GM21360 (cell line): ENCODE measurements around the gene NTM.
"Not testable (repeated sequence)": the region's sequence is repeated elsewhere in the genome, so short reads cannot be mapped to it uniquely, and the experiment has no call there.

ENCODE experiments used
- ATAC-seq: cut with Tn5 transposase; IDR thresholded peaks from one replicate; pipeline ENCODE4 v1.9.1; 2021; ENCODE audit warnings: mild to moderate bottlenecking, moderate library complexity; ENCODE audit not compliant: unreplicated experiment

Gene NTM

DNA sequence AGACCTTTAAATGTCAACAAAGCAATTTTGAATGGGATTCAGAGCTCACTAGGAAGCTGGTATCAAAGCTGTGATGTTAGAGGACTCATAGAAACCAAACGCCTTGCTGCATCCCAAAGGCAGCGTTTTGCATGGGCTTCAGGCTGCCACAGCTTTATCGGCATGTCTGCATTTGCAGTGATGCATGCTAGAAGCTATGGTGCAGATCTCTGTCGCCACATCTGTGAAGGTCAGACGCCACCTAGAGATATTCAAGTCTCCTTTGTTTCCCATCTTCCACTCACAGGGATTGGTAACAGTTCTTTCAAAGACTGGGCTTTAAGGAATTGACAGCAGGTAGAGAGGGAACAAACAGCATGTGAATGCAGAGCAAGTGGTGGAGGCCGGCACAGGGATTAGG, 47.8 kb downstream of the NTM start:
- ATAC-seq, result no peak

DNA sequence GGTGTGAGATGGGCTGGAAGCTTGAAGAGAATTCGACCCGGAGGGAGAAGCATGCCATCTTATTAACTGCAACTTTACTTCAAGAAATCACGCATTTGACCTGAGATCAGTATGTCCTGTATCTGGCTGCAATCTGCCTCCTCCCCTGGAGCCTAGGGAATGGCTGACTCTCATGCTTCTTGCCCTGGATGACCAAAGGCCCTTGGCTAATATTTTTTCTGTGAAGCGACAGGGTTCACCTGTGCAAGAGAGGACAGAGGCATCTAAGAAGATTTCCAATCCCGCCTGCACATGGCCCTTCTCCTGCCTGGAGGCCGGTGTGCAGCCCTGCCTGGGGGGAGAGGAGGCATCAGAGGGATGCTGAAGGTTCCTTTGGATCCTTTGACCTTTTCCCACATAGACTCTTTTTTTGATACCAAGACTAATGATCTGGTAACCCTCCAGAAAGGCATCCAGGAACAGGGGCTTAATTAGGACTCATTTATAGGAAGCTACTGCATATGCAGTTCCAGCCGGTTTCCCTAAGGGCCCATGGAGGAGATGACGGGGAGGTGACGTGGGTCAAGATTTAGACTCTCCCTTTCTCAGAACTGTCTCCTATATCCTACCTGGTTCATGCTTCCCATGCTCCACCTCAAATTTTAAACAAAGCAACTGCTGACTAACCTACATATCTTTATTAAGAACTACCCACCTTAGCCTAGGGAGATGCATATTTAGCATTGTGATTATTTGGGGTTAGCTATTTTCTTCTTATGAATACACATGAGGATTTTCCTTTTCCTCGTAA, 50.8 kb downstream of the NTM start:
- no peak for ATAC-seq

DNA sequence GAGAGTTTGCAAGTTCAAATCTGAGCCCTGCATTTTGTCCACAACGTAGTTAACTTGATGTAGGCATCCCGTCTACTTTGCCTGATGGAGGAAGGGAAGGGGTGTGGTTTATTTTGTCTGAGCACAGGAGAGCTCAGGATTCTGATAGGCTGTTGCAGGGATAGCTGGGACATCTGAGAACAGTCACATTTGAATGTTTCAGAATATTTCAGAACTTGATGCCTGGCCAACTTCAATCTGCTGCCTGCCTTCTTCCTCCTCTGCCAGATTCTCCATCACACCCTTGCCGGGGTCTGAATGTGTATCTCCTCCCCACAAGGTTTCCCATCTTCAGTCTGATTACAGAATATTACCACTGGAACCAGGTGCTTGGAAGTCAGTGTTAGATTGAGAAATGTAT, 51.6 kb downstream of the NTM start:
- ATAC-seq, result no peak

DNA sequence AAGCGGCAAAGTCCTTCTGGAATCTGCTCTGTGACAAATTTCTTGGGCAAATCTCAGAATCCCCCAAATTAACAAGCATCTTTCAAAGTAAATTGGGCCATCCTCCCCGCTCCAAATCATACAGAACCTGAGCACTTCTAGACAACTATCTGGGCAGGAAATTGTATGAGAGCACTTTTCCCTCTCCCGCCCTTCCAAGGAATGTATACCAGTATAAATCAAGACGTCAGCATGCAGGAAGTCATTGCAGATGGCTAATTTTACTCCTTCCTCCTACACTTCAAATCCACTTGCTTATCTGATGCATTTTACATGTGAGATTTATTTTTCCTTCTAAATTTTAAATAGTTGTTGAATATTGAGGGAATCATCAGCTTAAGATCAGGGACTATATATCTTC, 52.1 kb downstream of the NTM start:
- ATAC-seq, result no peak

DNA sequence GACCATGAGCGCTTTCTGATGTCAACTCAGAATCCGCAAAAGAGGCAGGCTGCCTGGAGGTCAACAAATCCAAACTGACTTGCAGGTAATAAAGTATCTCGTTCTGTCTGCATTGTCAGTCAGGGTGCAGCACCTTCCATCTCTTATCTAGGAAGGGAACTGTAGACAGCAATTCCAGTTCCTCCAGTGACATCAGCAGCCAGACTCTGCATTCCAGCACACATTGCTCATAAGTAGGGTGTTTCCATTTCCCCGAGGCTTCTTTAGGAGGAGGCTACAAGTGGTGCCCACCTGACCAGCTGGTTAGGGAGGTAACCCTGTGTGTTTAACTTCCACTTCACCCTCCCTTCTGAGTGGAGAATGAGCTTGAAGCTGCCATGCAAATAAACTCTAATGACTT, 53.3 kb downstream of the NTM start:
- ATAC-seq, result no peak

DNA sequence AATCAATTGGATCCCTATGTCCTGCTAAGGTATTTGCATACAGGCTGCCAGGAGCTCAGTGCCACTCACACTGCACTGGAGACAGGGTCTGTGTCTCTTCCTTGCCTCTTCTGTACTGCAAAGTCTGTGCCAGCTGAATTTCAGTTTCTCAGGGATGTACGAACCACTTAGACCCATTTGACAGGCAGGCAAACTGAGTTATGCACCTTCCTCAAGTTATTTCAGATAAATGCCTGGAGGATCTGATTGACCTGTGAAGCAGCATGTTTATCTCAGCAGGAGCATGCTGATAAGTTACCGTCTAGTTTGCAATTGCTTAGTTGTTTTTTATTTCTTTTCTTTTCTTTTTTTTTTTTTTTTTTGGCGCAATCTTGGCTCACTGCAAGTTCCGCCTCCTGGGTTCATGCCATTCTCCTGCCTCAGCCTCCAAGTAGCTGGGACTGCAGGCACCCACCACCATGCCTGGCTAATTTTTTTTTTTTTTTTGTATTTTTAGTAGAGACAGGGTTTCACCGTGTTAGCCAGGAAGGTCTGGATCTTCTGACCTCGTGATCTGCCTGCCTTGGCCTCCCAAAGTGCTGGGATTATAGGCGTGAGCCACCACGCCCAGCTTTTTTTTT, 54.0 kb downstream of the NTM start:
- not testable (repeated sequence) for ATAC-seq

DNA sequence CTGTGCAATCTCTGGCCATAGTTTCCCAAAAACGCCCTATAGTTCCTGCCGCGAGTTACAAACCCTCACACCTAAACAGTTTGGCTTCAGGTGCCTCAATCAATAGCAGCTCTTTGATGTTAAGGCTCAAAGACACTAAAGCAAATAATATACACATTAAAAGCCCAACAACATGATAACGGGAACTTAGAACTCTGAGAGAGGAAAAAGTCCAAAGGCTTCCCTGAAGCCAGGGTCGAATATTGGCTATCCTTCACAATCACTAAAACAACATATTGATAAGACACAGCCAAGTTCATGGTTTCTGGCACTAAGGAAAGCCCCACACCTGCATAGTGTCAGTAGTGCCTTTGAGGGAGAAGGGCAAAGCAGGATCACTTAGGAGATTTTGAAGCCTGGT, 54.9 kb downstream of the NTM start:
- no peak for ATAC-seq

DNA sequence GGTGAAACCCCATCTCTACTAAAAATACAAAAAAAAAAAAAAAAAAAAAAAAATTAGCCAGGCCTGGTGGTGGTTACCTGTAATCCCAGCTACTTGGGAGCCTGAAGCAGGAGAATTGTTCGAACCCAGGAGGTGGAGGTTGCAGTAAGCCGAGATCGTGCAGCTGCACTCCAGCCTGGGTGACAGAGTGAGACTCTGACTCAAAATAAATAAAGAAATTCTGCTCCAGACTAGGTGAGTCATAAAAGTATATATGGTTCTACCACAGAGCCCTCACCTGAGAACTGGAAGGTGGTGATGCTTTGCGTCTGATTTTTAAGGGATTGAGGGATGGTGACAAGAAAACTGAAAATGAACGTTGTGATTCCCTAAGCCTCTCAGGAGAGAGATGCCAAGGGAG, 58.4 kb downstream of the NTM start:
- no peak for ATAC-seq

DNA sequence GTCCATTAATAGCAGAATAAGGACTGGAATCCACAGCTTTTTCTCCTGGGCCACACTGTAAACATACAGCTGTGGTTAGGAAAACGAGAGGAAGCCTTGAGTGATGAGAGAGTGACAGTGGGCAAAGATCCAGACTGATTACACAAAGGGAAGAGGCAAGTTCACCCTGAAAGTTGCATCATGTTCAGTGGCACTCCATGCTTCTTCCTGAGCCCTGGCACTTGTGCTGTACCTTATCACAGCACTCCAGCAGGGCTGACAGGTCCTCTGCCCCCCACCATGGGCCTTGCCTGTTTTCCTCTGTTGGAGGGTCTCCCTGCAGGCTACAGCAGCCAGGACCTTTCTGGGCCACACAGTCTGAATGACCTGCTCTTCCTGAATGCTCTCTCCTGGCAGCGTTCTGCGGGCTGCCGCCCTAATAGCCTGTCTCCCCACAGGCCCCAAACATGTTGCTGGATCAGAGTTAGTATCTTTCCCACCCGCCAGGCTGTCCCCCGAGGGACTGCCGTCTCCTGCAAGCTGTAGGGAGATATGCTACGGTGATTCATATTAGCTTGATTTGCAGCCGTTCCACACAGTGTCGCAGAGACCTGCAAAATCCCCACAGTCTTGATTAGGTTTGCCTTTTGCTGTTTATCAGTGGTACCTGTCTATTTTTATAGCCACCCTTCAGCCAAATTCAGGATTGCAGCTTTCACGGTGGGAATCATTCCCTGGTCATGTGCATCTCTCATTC, 60.2 kb downstream of the NTM start:
- ATAC-seq, result no peak

DNA sequence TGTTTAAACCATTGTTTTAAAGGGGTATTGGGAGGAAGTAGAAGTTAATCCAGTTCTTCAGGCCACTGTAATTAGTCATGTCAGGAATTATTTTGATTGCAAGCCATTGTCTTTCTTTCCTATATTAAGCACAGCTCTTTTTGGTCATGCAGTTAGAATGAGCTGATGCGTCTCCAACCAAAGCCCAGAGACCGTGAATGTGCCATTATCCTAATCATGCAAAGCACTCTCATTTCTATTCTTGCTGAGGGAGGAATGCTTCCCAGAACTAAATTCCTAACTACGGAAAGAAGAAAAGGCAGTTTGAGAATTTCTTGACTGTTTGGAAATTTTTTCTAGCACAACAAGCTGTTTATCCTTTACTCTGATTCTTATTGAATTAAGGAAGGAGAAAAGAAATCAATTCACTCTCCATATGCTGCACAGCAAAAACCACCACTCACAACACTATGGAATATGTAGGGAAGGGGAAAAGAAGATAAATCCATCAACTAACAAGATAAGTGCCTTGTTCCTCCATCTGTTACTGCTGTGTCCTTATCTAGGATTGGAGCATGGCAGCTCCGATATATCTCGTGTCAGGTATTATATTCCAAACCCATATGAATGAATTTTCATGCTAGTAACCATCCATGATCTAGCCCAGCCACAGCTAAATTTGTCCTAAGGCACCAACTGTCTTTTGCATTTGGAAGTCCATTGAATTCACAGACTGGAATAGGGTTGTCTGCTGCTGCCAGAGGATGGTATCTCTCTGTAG, 70.8 kb downstream of the NTM start:
- no peak for ATAC-seq

DNA sequence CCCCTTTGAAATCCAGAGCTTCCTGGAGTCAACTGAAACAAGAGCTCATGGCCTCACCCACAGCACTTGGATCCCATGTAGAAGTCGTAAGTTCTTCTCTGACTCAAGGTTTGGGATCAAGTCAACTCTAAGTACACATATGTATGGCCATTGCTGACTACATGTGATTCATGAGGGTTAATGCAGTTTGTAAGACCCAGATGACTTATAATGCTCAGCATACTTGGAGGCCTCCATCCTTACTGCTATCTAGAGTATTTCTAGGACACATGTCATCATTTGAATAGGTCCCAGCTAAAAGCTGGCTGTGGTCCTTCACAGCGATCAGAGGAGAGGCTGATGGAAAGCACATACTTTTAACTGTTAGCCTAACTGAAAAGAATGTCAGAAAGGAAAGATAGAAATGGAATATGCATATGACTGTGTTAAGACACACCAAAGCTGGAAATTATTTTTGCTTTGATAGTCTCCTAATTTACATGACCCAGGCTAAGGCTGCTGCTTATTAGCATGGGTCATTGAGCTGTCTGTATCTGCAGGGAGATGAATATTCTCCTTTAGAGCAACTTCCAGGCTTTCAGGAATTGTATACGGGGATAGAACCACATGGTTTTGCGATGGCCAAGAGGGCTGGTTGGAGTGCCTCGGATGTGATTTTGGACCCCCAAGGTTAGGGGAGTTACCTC, 76.3 kb downstream of the NTM start:
- ATAC-seq, result no peak

DNA sequence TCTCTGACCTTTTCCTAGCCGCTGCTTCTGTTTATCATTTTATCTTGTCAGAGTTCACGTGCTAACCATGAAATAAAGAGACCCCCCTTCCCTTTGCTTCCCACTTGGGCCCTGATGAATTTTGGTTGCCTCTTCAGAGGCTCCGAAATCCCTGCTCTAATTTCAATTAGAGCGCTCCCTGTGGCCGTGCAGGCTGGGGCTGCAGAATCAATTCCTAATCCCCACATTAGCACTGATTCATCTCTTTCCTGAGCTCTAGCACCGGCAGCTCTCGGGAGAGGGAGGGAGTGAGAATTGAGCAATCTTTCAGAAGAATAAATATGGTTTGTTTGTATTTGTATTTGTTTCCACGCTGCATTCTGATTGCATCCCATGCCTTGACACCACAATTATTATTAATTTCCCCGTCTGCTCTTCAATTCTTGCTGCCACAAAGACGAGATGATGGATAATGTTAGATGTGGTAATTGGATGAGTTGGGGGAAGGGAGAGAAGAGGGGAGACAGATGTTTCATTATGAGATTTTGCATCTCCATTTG, 76.9 kb downstream of the NTM start:
- no peak for ATAC-seq

DNA sequence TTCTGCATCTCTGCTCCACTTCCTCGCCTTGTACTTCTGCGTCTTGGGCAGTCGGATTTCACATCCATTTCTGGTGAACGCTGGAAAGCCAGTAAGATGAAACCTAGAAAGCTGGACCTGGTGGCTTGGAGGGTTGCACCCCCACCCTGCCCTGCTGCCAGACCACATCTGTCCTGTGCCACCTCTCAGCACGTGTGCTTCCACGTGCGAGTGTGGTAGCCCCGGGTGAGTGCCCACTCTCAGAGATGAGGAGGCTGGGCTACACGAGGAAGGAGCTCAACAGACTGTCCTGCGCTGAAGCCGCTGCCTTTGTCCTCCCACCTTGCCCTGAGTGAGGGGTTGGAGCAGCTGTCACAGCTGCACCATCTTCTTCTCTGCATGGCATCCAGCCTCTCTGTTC, 77.5 kb downstream of the NTM start:
- ATAC-seq, result no peak

DNA sequence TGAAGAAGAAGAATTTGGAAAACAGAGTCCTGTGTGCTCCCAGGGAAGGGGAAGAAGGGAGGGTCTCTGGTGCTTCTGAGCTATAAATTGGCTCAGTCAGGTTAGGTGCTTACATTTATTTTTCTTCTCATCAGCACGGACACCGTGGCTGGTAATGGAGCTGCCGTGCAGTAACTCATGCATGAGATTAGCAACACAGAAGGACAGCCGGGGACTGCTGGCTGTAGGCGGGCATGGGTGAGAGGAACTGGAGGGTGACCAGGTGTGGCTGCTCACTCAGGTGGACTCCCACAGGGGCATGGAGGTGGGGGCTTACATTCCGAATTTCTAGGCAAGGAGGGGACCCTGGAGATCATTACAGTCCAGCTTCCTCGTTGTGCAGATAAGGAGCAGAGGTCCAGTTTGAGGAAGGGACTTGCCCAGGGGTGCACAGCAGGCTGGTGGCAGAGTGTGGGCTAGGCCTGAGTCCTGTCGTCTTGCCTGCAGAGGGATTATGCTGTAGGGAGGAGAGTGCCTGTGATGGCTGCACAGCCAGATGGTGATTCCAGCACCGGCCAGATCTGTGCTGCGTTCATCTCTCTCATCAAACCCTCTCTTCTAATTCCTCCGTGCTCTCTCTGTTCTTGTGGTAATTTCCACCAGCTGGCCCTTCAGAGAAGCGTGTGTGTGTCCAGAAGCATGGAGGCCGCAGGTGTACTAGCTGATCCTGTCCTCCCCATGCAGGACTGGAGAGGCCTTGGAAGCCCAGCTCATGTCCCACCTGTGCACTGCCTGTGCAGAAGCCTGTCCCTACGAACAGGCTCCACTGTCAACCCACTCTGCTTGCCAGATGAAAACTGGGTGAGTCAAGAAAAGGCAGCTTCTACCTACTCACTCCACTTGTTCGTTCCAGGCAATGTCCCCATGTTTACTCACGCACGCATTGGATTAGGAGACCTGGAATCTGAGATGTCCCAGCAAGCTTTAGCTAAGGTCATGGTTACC, 78.9 kb downstream of the NTM start:
- no peak for ATAC-seq

DNA sequence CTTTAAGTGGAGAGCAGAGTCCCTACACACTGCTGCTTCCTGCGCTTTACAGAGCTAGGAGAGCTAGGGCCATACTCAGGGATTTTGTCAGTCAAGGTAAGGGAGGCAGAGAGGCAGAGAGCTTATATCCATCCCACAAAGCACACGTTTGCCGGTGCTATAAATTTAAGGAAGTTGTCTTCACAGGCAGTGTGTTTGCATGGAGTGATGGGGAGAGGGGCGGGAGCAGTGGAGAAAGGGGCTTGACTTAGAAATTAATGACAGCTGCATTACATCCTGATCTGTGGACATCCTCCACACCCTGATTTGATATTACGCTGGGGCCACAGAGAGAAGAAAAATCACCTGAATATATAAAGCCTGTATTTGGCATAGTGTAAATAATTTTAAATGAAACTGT, 84.1 kb downstream of the NTM start:
- ATAC-seq, result no peak

DNA sequence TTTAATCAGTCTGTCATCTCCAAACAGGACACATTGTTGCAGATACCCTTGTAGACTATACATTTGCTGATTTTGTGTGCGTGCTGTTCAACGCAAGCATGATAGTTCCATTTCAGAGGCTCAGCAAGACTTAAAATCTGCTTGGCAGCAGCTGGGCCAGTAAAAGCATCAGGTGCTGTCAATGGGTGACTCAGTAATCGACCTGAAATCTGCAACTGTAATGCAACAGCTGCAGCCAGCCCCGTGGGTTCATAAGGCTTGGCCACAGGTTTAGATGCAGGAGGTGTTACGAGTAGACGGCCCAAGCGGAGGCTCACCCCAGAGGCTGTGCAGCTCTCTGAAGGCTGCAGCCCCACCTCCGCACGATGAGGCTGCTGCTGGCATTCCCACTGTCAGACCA, 84.6 kb downstream of the NTM start:
- ATAC-seq, result no peak

DNA sequence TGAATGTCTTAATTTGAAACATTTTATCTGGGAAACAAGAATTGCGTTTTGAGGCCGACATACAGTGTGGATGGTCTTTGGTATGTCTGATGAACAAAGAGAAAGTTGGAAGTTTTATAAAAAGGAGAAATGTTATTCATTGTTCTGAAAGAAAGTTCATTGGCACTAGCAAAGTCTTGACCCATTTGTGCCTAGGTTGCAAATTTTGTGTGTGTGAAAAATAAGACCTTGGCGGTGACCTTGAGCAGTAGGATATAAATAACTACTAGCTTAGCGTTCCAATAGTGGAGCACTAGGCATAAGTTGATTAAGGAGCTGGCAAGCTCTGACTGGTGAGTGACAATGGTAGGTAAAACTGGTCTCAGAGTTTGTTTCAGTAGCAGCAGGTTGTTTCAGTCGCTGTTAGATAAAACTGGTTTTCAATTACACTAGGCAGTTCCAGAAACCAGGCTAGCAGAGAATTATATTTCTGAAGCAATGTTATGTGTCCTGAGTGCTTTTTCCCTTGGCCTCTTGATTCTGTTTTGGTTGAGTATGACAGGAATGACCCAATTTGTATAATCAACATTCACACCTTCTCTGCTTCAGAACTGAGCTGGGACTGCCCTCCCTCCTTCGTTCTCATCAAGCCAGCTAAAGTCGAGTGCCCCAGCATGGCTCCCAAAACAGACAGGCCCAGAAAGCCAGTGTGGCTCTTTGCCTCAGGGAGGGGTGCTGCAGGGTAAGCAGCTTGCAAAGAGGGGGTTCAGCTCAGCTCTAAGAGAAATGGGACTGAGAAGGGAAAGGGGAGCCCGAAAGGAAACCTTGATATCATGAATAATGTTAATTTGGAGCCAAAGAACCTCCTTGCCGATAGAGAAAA, 85.7 kb downstream of the NTM start:
- no peak for ATAC-seq

DNA sequence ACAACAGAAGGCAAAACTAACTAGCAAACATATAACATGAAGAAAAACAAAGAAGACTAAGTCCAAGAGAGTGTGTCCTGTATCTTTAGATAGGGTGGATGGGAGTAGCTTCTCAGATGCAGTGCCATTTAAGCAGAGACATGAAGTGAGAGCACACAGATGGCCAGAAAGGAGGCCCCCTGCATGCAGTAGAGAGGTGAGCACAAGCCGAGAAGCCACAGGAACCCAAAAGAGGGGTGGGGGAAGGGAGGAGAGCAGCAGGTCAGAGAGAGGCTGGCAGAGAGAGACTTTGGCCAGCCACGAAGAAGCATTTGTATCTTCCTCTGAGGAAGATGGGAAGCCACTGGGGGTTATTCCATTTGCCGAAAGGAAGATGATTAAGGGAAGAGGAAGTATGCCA, 86.7 kb downstream of the NTM start:
- no peak for ATAC-seq
